Smooth muscle cell (in vitro differentiated cells): ENCODE results near the gene TECPR2. TPM values are rescaled to one million over a fixed set of nuclear protein-coding genes. Genes with fewer than 3 reads are reported as not detected.
"Not testable (repeated sequence)": the region's sequence is repeated elsewhere in the genome, so short reads cannot be mapped to it uniquely, and the experiment has no call there.

Experiments used
- DNase-seq: peaks from one replicate; lab custom pipeline; 2025; ENCODE audit not compliant: unreplicated experiment; lab: John Stamatoyannopoulos, UW
- H2AFZ ChIP-seq: fragments of 200-600 bp; sonication (generic); 2 replicates; pipeline ENCODE4 v1.6.0; 2016; ENCODE audit warnings: antibody characterized with exemption, low read depth, mild to moderate bottlenecking
- H3F3A ChIP-seq: fragments of 200-600 bp; sonication (generic); 2 replicates; pipeline ENCODE4 v1.6.0; 2017; ENCODE audit warnings: antibody characterized with exemption, low read depth
- H3K27ac ChIP-seq: fragments of 200-600 bp; sonication (generic); 2 replicates; pipeline ENCODE4 v1.5.1; 2016; ENCODE audit warnings: low read depth, mild to moderate bottlenecking
- H3K27me3 ChIP-seq: fragments of 200-600 bp; sonication (generic); 2 replicates; pipeline ENCODE4 v1.6.1; 2016; ENCODE audit warnings: low read depth, mild to moderate bottlenecking
- H3K36me3 ChIP-seq: fragments of 200-600 bp; sonication (generic); 2 replicates; pipeline ENCODE4 v1.5.1; 2016; ENCODE audit warnings: low read depth
- H3K4me1 ChIP-seq: fragments of 200-600 bp; sonication (generic); 2 replicates; pipeline ENCODE4 v1.5.1; 2016; ENCODE audit warnings: low read depth
- H3K4me2 ChIP-seq: fragments of 200-600 bp; sonication (generic); 2 replicates; pipeline ENCODE4 v1.6.0; 2016; ENCODE audit warnings: mild to moderate bottlenecking
- H3K4me3 ChIP-seq: fragments of 200-600 bp; sonication (generic); 2 replicates; pipeline ENCODE4 v1.5.1; 2016; ENCODE audit warnings: mild to moderate bottlenecking
- H3K79me2 ChIP-seq: fragments of 200-600 bp; sonication (generic); 2 replicates; pipeline ENCODE4 v1.6.0; 2016; ENCODE audit warnings: low read depth, mild to moderate bottlenecking
- H3K9ac ChIP-seq: fragments of 200-600 bp; sonication (generic); 2 replicates; pipeline ENCODE4 v1.6.0; 2016; ENCODE audit warnings: low read depth
- H3K9me3 ChIP-seq: fragments of 200-600 bp; sonication (generic); replicated peaks from 2 replicates; pipeline ENCODE4 v1.5.1; 2016; ENCODE audit warnings: low read depth
- H4K20me1 ChIP-seq: fragments of 200-600 bp; sonication (generic); 2 replicates; pipeline ENCODE4 v1.6.0; 2016; ENCODE audit warnings: low read depth
- CTCF ChIP-seq: fragments of 200-600 bp; sonication (generic); IDR thresholded peaks from 2 replicates; pipeline ENCODE4 v1.5.1; 2017; ENCODE audit warnings: borderline replicate concordance, mild to moderate bottlenecking, antibody characterized with exemption; ENCODE audit not compliant: insufficient read depth, poor library complexity, severe bottlenecking
- WGBS: methylation state at CpG from one replicate; pipeline ENCODE4 v1.1.7; 2016; ENCODE audit warnings: low lambda C conversion rate; 5-methylcytosine and 5-hydroxymethylcytosine counted together
- polyA plus RNA-seq: library from polyadenylated mRNA; unstranded; fragments of >200 nt; fragmentation: Nextera tagmentation; extraction: Ambion mirVana; gene quantifications from 2 replicates; pipeline ENCODE4 v1.2.1, GENCODE V29; 2016
- total RNA-seq: library from RNA; depleted of rRNA; stranded (reverse); fragments of >200 nt; gene quantifications from 2 replicates; pipeline ENCODE4 v1.2.3, GENCODE V29; 2014

TECPR2 gene
- total and polyA plus RNA-seq, 2 experiments from 2014 or later: 11.0 to 12.2 TPM

GRCh38 chr14:102539544-102540314 lies 177.0 kb downstream of the TECPR2 start:
- Histone ChIP-seq H3K27ac (no peak overlapping the region), H3K79me2 (no peaks in the 10 kb centered on the region), H3K4me1 (no peaks in the 10 kb centered on the region), H4K20me1 (no peaks in the 10 kb centered on the region), H3K36me3 (no peaks in the 10 kb centered on the region), H3K9me3 (no peaks in the 10 kb centered on the region), H2AFZ (no peak overlapping the region), H3K27me3 (peaks cover 4% of the 10 kb centered on the region), H3K4me2 (no peak overlapping the region), H3F3A (no peaks in the 10 kb centered on the region), H3K9ac (no peak overlapping the region), H3K4me3 (no peak overlapping the region)
- no peak for DNase-seq
- 85% methylated on average over 17 of the region's 17 CpGs for WGBS
- TF ChIP-seq CTCF: no peak

GRCh38 chr14:102540315-102541028 lies 177.7 kb downstream of the TECPR2 start:
- peaks cover 5% of the 10 kb centered on the region for H3F3A ChIP-seq
- no peak for TF ChIP-seq CTCF
- H3K9ac ChIP-seq: no peak overlapping the region
- H3K9me3 ChIP-seq: no peaks in the 10 kb centered on the region
- H3K79me2 ChIP-seq: no peaks in the 10 kb centered on the region
- no peak overlapping the region for H3K27ac ChIP-seq
- H4K20me1 ChIP-seq: no peaks in the 10 kb centered on the region
- no peak overlapping the region for H3K4me3 ChIP-seq
- H3K4me1 ChIP-seq: peaks cover 3% of the 10 kb centered on the region
- peaks cover 9% of the 10 kb centered on the region for H3K27me3 ChIP-seq
- 91% methylated on average over 27 of the region's 29 CpGs for WGBS
- no peak overlapping the region for H2AFZ ChIP-seq
- no peak overlapping the region for H3K4me2 ChIP-seq
- DNase-seq: no peak
- H3K36me3 ChIP-seq: no peaks in the 10 kb centered on the region

- H3K4me1 ChIP-seq, H3K79me2 ChIP-seq, H2AFZ ChIP-seq, H3K27me3 ChIP-seq, H4K20me1 ChIP-seq, DNase-seq, H3K9ac ChIP-seq, H3K36me3 ChIP-seq, H3K27ac ChIP-seq, H3K4me2 ChIP-seq, H3K9me3 ChIP-seq, H3F3A ChIP-seq, H3K4me3 ChIP-seq: not testable (repeated sequence)
- WGBS: 90% methylated on average over 14 of the region's 14 CpGs
These were observed 178.3 kb downstream of the TECPR2 start for GRCh38 chr14:102541029-102541491.

- Histone ChIP-seq H3K36me3 (no peaks in the 10 kb centered on the region), H4K20me1 (no peaks in the 10 kb centered on the region), H3K4me2 (no peak overlapping the region), H3K4me1 (peaks cover 10% of the 10 kb centered on the region), H3K79me2 (no peaks in the 10 kb centered on the region), H3K27ac (no peak overlapping the region), H3K9me3 (no peaks in the 10 kb centered on the region), H3K9ac (no peak overlapping the region), H2AFZ (no peak overlapping the region), H3F3A (peaks cover 7% of the 10 kb centered on the region), H3K4me3 (no peak overlapping the region), H3K27me3 (peaks cover 9% of the 10 kb centered on the region)
- 90% methylated on average over 10 of the region's 10 CpGs for WGBS
- no peak for TF ChIP-seq CTCF
- DNase-seq: no peak
These were observed 179.0 kb downstream of the TECPR2 start for GRCh38 chr14:102541771-102542170.
